Thyroid gland (tissue), 4 donors: ENCODE measurements around the gene RAB11FIP4. TPM values are rescaled to one million over a fixed set of nuclear protein-coding genes. Genes with fewer than 3 reads are reported as not detected.

ENCODE experiments used
- DNase-seq, 2 donors: peaks; one replicate each; pipeline ENCODE4 v3.0.0-alpha.2; 2019
- H3K27ac ChIP-seq, 3 donors: fragments of 200-600 bp; sonication (generic); 1 replicate in 2 of 3; 2 replicates in 1 of 3; pipeline ENCODE4 v1.5.1; 2016 to 2019; ENCODE audit warnings: mild to moderate bottlenecking in 1 of 3, moderate library complexity in 1 of 3
- H3K27me3 ChIP-seq: fragments of 200-600 bp; sonication (generic); one replicate; pipeline ENCODE4 v1.5.1; 2019
- H3K36me3 ChIP-seq, 2 donors: fragments of 200-600 bp; sonication (generic); one replicate each; pipeline ENCODE4 v1.5.1; 2016 to 2019
- H3K4me1 ChIP-seq, 2 donors: fragments of 200-600 bp; sonication (generic); one replicate each; pipeline ENCODE4 v1.5.1; 2017 to 2019
- H3K4me3 ChIP-seq, 3 donors: fragments of 200-600 bp; sonication (generic); replicated peaks in 1 of 3; 1 replicate in 2 of 3; 2 replicates in 1 of 3; pipeline ENCODE4 v1.5.1; 2016; ENCODE audit warnings: mild to moderate bottlenecking in 1 of 3
- H3K9me3 ChIP-seq: fragments of 200-600 bp; sonication (generic); one replicate; pipeline ENCODE4 v1.5.1; 2017
- CTCF ChIP-seq, 6 experiments: fragments of 200-600 bp in 3 of 6; fragments of 450-650 bp in 3 of 6; sonication (generic) in 3 of 6; IDR thresholded peaks; one replicate each; pipeline ENCODE4 v1.5.1; 2016 to 2019; ENCODE audit warnings: antibody characterized with exemption in 6 of 6, mild to moderate bottlenecking in 2 of 6, inconsistent platforms in 1 of 6, moderate library complexity in 1 of 6
- POLR2A ChIP-seq, 2 donors: fragments of 450-650 bp; IDR thresholded peaks; one replicate each; pipeline ENCODE4 v1.6.1; 2017; ENCODE audit warnings: antibody characterized with exemption in 2 of 2, mild to moderate bottlenecking in 2 of 2, moderate library complexity in 1 of 2
- WGBS, 2 donors: methylation state at CpG; one replicate each; pipeline ENCODE4 v1.1.5; 2017; 5-methylcytosine and 5-hydroxymethylcytosine counted together
- intact Hi-C: fragments of 100-400 bp; cut with DNase I; formaldehyde crosslinking; loops from one replicate; pipeline ENCODE4 v1.15.1; 2023
- total RNA-seq, 4 donors: library from RNA; depleted of rRNA; stranded (reverse); fragments of >200 nt; gene quantifications; one replicate each; pipeline ENCODE4 v1.2.3, GENCODE V29; 2016

Gene RAB11FIP4
- total RNA-seq, 4 donors from 2014 or later = 21.1 to 44.5 (median 24.9) TPM

GRCh38 chr17:31373150-31374093, 18.1 kb upstream of the RAB11FIP4 start:
- Histone ChIP-seq H3K36me3 (peaks cover 3 to 8% of the 10 kb centered on the region in 2 donors), H3K4me3 (no peak overlapping the region), H3K4me1 (peaks cover 7 to 21% of the 10 kb centered on the region in 2 donors), H3K27ac (no peak overlapping the region), H3K9me3 (no peaks in the 10 kb centered on the region), H3K27me3 (no peaks in the 10 kb centered on the region)
- intact Hi-C loops = no loop called here
- TF ChIP-seq POLR2A (IDR thresholded peaks at IDR 0.05) (no peak), CTCF (IDR thresholded peaks at IDR 0.05) (peak in 4 of 6 experiments; percentile 55 to 57 (median 56))
- WGBS, 2 donors = 93 to 94% methylated on average over 10 of the region's 10 CpGs
- no peak for DNase-seq

- H3K9me3 ChIP-seq = no peaks in the 10 kb centered on the region
- no peak overlapping the region for H3K27ac ChIP-seq
- peaks cover 7 to 21% of the 10 kb centered on the region in 2 donors for H3K4me1 ChIP-seq
- no peak for DNase-seq
- intact Hi-C loops = no loop called here
- 75 to 82% methylated on average over 6 of the region's 6 CpGs for WGBS, 2 donors
- H3K27me3 ChIP-seq = no peaks in the 10 kb centered on the region
- H3K4me3 ChIP-seq = no peak overlapping the region
- peaks cover 3 to 8% of the 10 kb centered on the region in 2 donors for H3K36me3 ChIP-seq
- TF ChIP-seq CTCF (IDR thresholded peaks at IDR 0.05) (no peak), POLR2A (IDR thresholded peaks at IDR 0.05) (no peak)
Observed at GRCh38 chr17:31374094-31374447, 17.4 kb upstream of the RAB11FIP4 start.

- Histone ChIP-seq H3K36me3 (peaks cover 3 to 8% of the 10 kb centered on the region in 2 donors), H3K27ac (no peak overlapping the region), H3K4me1 (peaks cover 7 to 21% of the 10 kb centered on the region in 2 donors), H3K9me3 (no peaks in the 10 kb centered on the region), H3K27me3 (no peaks in the 10 kb centered on the region), H3K4me3 (no peak overlapping the region)
- intact Hi-C loops = no loop called here
- WGBS, 2 donors = 94 to 97% methylated on average over 2 of the region's 2 CpGs
- DNase-seq = no peak
- no peak for TF ChIP-seq CTCF (IDR thresholded peaks at IDR 0.05)
- no peak for TF ChIP-seq POLR2A (IDR thresholded peaks at IDR 0.05)
Observed at GRCh38 chr17:31374503-31374902, 17.0 kb upstream of the RAB11FIP4 start.

GRCh38 chr17:31378638-31379037, 12.8 kb upstream of the RAB11FIP4 start:
- no peak overlapping the region for H3K4me3 ChIP-seq
- H3K36me3 ChIP-seq = peaks cover 3 to 8% of the 10 kb centered on the region in 2 donors
- no peak overlapping the region for H3K27ac ChIP-seq
- no peak for TF ChIP-seq CTCF (IDR thresholded peaks at IDR 0.05)
- no peak for TF ChIP-seq POLR2A (IDR thresholded peaks at IDR 0.05)
- intact Hi-C loops = no loop called here
- no peaks in the 10 kb centered on the region for H3K9me3 ChIP-seq
- DNase-seq = no peak
- no peaks in the 10 kb centered on the region for H3K27me3 ChIP-seq
- H3K4me1 ChIP-seq = no peaks in the 10 kb centered on the region

- 96 to 98% methylated on average over 1 of the region's 1 CpG for WGBS, 2 donors
- H3K36me3 ChIP-seq = peaks cover 3% of the 10 kb centered on the region in 2 donors
- DNase-seq = no peak
- no peak overlapping the region for H3K27ac ChIP-seq
- TF ChIP-seq CTCF (IDR thresholded peaks at IDR 0.05) (no peak), POLR2A (IDR thresholded peaks at IDR 0.05) (no peak)
- no peak overlapping the region for H3K4me3 ChIP-seq
- intact Hi-C loops = no loop called here
- H3K4me1 ChIP-seq = no peaks in the 10 kb centered on the region
- no peaks in the 10 kb centered on the region for H3K27me3 ChIP-seq
- no peaks in the 10 kb centered on the region for H3K9me3 ChIP-seq
Observed at GRCh38 chr17:31379597-31380205, 11.8 kb upstream of the RAB11FIP4 start.
